ENCODE results near the gene GPC1. TPM values are rescaled to one million over a fixed set of nuclear protein-coding genes. Genes with fewer than 3 reads are reported as not detected.

The GPC1 gene
- total and polyA plus RNA-seq, 2 donors (not counting 3 experiments of a cell fraction or from before 2014, with no cell fraction given): 9.6 to 31.1 TPM

DNA sequence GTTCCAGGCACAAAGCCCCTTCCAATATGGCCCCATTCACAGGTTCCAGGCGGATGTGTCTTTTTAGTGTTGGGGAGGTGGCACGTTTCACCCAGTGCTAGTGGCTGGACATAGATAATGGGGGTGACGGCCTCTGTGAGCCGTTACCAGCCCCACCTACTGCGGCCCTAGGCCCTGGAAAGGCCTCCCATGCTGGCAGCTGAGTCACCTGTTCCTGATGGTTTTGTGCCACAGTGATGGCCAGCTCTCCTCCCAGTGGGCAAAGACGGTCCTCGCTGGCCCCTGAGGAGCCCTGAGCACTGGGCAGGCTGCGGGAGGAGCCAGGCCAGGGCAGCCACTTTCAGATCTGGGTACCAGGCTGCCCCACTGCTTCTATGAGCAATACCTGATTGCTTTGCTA, 40.0 kb upstream of the GPC1 start:
- dilution Hi-C loops (cut with MboI; ENCODE audit: extremely low pct_ligation_motif_present, low sequenced_read_pairs): no loop called here
- no peak for FAIRE-seq
- H3K4me3 ChIP-seq (replicated peaks in 1 of 3; ENCODE audit: insufficient read depth in 1 of 3, low read depth in 1 of 3, low read length in 3 of 3): no peak overlapping the region
- intact Hi-C loops (cut with micrococcal nuclease): no loop called here
- POLR2A ChIA-PET: no interaction called here
- BruUV-seq (replicated peaks): no TSS peak
- H3K79me2 ChIP-seq (ENCODE audit: control insufficient read depth, insufficient read depth, low read length): no peaks in the 10 kb centered on the region
- DNase-seq (ENCODE audit: low read depth, low spot score): no peak
- H3K9ac ChIP-seq (replicated peaks; ENCODE audit: extremely low read depth, insufficient read depth, low read length): no peak overlapping the region
- CTCF ChIA-PET: interaction anchor here (0.8 kb wide), 1 partner anchor 8 kb away, joined by 3 read pairs; no protein-coding TSS in a partner anchor
- H3K36me3 ChIP-seq (ENCODE audit: control insufficient read depth in 2 of 2, extremely low read depth in 1 of 2, insufficient read depth in 2 of 2, low read length in 2 of 2): no peaks in the 10 kb centered on the region
- peaks cover 2% of the 10 kb centered on the region for H3K4me1 ChIP-seq (ENCODE audit: control insufficient read depth, extremely low read depth, insufficient read depth, low read length)
- no peak overlapping the region for H2AFZ ChIP-seq (ENCODE audit: low read depth, low read length)
- H3K27me3 ChIP-seq (ENCODE audit: control insufficient read depth in 2 of 2, insufficient read depth in 2 of 2, low read length in 2 of 2): no peaks in the 10 kb centered on the region
- no peak overlapping the region for H3K4me2 ChIP-seq (ENCODE audit: insufficient read depth, low read length)
- no peaks in the 10 kb centered on the region for H4K20me1 ChIP-seq (replicated peaks; ENCODE audit: control insufficient read depth, extremely low read depth, insufficient read depth, low read length)
- H3K27ac ChIP-seq (ENCODE audit: insufficient read depth, low read depth, low read length): no peak overlapping the region
- TF ChIP-seq FOS (IDR thresholded peaks at IDR 0.05; ENCODE audit: borderline replicate concordance, insufficient read depth, low read length): no peak
- no peak for TF ChIP-seq GATA2 (IDR thresholded peaks at IDR 0.05; ENCODE audit: insufficient read depth, insufficient read length, low read depth, low read length)
- H3K9me3 ChIP-seq (replicated peaks; ENCODE audit: control insufficient read depth, insufficient read depth, low read length): no peaks in the 10 kb centered on the region
- H3K9me1 ChIP-seq (replicated peaks; ENCODE audit: control insufficient read depth, extremely low read depth, insufficient read depth, low read length): no peaks in the 10 kb centered on the region

DNA sequence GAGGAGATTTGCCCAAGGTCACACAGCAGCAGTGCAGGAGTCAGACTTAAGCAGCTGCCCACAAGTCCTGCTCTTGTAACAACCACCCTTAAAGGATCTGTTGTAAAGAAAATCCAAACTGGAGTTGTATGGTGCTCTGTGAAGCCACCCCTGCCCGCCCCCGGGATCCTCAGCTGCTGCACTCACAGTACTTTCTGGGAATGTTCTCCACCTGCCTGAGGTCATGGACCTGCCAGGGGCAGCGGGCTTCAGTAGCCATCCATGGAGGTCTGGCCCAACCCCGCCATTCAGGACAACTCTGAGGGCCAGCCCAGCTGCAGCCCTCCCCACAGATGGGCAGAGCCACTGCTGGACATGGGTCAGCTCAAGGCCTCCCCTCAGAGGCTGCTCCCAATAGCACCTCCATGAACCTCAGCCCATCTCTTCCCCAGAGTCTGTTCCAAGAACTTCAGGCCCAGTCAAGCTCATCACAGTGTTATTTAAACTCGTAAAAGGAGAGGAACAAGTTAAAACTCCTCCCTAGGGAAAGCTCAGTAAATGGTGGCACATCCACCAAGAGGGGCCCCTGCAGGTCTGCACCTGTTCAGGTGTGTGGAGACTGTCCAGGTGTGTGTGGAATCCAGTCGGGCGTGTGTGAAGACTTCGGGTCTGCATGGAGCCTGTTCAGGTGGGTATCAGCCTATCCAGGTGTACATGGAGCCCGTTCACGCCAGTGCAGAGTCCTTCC, 39.4 kb upstream of the GPC1 start:
- FAIRE-seq (no peak), DNase-seq (ENCODE audit: low read depth, low spot score) (no peak)
- Histone ChIP-seq H3K27me3 (ENCODE audit: control insufficient read depth in 2 of 2, insufficient read depth in 2 of 2, low read length in 2 of 2) (no peaks in the 10 kb centered on the region), H3K36me3 (ENCODE audit: control insufficient read depth in 2 of 2, extremely low read depth in 1 of 2, insufficient read depth in 2 of 2, low read length in 2 of 2) (no peaks in the 10 kb centered on the region), H4K20me1 (replicated peaks; ENCODE audit: control insufficient read depth, extremely low read depth, insufficient read depth, low read length) (no peaks in the 10 kb centered on the region), H3K4me2 (ENCODE audit: insufficient read depth, low read length) (no peak overlapping the region), H3K9ac (replicated peaks; ENCODE audit: extremely low read depth, insufficient read depth, low read length) (no peak overlapping the region), H3K27ac (ENCODE audit: insufficient read depth, low read depth, low read length) (no peak overlapping the region), H3K4me1 (ENCODE audit: control insufficient read depth, extremely low read depth, insufficient read depth, low read length) (peaks cover 2% of the 10 kb centered on the region), H3K9me1 (replicated peaks; ENCODE audit: control insufficient read depth, extremely low read depth, insufficient read depth, low read length) (no peaks in the 10 kb centered on the region), H3K4me3 (replicated peaks in 1 of 3; ENCODE audit: insufficient read depth in 1 of 3, low read depth in 1 of 3, low read length in 3 of 3) (no peak overlapping the region), H3K79me2 (ENCODE audit: control insufficient read depth, insufficient read depth, low read length) (no peaks in the 10 kb centered on the region), H2AFZ (ENCODE audit: low read depth, low read length) (no peak overlapping the region), H3K9me3 (replicated peaks; ENCODE audit: control insufficient read depth, insufficient read depth, low read length) (no peaks in the 10 kb centered on the region)
- dilution Hi-C loops (cut with MboI; ENCODE audit: extremely low pct_ligation_motif_present, low sequenced_read_pairs) (no loop called here), intact Hi-C loops (cut with micrococcal nuclease) (no loop called here)
- ChIA-PET POLR2A (no interaction called here), CTCF (interaction anchor here (0.8 kb wide), 1 partner anchor 8 kb away, joined by 3 read pairs; no protein-coding TSS in a partner anchor)
- BruUV-seq (replicated peaks): no TSS peak
- TF ChIP-seq JUN (IDR thresholded peaks at IDR 0.05; ENCODE audit: borderline replicate concordance, insufficient read depth, insufficient read length, low read depth) (no peak), EZH2 (IDR thresholded peaks at IDR 0.05; ENCODE audit: borderline replicate concordance, low read depth, low read length, severe bottlenecking) (no peak)
